HFFc6 (cell line): ENCODE results near the gene CHST11. TPM values are rescaled to one million over a fixed set of nuclear protein-coding genes. Genes with fewer than 3 reads are reported as not detected.

Experiments used
- DNase-seq: peaks from one replicate; pipeline ENCODE4 v3.0.0-alpha.2; 2018
- H3K27ac Mint-ChIP-seq: 2 replicates; pipeline ENCODE4 v1.8.0; 2020; ENCODE audit warnings: mild to moderate bottlenecking, mixed read lengths
- H3K27me3 Mint-ChIP-seq: 2 replicates; pipeline ENCODE4 v1.8.0; 2021; ENCODE audit warnings: mild to moderate bottlenecking, moderate library complexity, mixed read lengths; ENCODE audit not compliant: insufficient read depth
- H3K36me3 Mint-ChIP-seq: 2 replicates; pipeline ENCODE4 v1.8.0; 2021; ENCODE audit warnings: low read depth, mixed read lengths
- H3K4me1 Mint-ChIP-seq: 2 replicates; pipeline ENCODE4 v1.8.0; 2020; ENCODE audit warnings: low read depth, mixed read lengths
- H3K4me3 Mint-ChIP-seq: 2 replicates; pipeline ENCODE4 v1.8.0; 2020; ENCODE audit warnings: mild to moderate bottlenecking, moderate library complexity, mixed read lengths
- H3K9me3 Mint-ChIP-seq: 2 replicates; pipeline ENCODE4 v1.8.0; 2020; ENCODE audit warnings: mild to moderate bottlenecking, mixed read lengths
- CTCF ChIP-seq: fragments of 200-600 bp; sonication (generic); IDR thresholded peaks from 2 replicates; pipeline ENCODE4 v1.5.0; 2021; ENCODE audit warnings: antibody characterized with exemption, mild to moderate bottlenecking
- total RNA-seq, 6 experiments: library from RNA; stranded (reverse); fragmentation: NEBNext Ultra II Directional; extraction: Animal tissue kit (Norgen Biotek cat#: 25700); gene quantifications; 2 replicates in 1 of 6; 3 replicates in 5 of 6; pipeline ENCODE4 v1.2.3, GENCODE V29; 2021

CHST11 gene
- total RNA-seq, 6 experiments from 2014 or later, result 2.4 to 4.3 (median 3.8) TPM

DNA sequence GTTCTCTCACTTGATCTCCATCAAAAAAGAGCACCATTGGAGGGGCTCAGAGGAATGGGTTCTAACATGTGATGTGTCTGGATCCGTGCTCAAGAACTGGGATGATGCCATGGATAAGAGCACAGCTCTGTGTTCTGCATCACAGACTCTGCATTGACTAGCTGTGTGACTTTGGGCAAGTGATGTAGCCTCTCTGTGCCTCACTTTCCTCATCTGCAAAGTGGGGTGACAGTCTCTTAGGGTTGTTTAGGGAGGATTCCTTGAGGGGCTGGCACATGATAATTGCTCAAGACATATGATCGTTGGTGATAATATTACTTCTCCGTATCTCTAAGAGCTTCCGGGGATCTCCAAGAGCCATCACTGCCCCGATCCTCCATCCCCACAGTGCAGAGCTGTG lies 202.3 kb downstream of the CHST11 start:
- Mint-ChIP-seq H3K36me3 (no peaks in the 10 kb centered on the region), H3K4me1 (peaks cover 6% of the 10 kb centered on the region; the same call in 1 of the 2 replicates), H3K27me3 (peaks cover 18% of the 10 kb centered on the region), H3K4me3 (no peak overlapping the region), H3K27ac (no peak overlapping the region), H3K9me3 (no peaks in the 10 kb centered on the region)
- no peak for TF ChIP-seq CTCF
- no peak for DNase-seq

GRCh38 chr12:104662203-104662602 lies 205.5 kb downstream of the CHST11 start:
- no peak for DNase-seq
- TF ChIP-seq CTCF, result no peak
- peaks cover 6% of the 10 kb centered on the region; the same call in 1 of the 2 replicates for H3K4me1 Mint-ChIP-seq
- H3K27me3 Mint-ChIP-seq, result peaks cover 10% of the 10 kb centered on the region
- H3K36me3 Mint-ChIP-seq, result no peaks in the 10 kb centered on the region
- no peak overlapping the region for H3K4me3 Mint-ChIP-seq
- no peaks in the 10 kb centered on the region for H3K9me3 Mint-ChIP-seq
- no peak overlapping the region for H3K27ac Mint-ChIP-seq

- Mint-ChIP-seq H3K27ac (no peak overlapping the region), H3K36me3 (no peaks in the 10 kb centered on the region), H3K4me1 (peaks cover 6% of the 10 kb centered on the region; the same call in 1 of the 2 replicates), H3K27me3 (peaks cover 10% of the 10 kb centered on the region), H3K4me3 (no peak overlapping the region), H3K9me3 (no peaks in the 10 kb centered on the region)
- no peak for TF ChIP-seq CTCF
- DNase-seq, result no peak
Measured at GRCh38 chr12:104662908-104663307, 206.2 kb downstream of the CHST11 start.

- Mint-ChIP-seq H3K9me3 (no peaks in the 10 kb centered on the region), H3K27ac (no peak overlapping the region), H3K4me3 (no peak overlapping the region), H3K36me3 (no peaks in the 10 kb centered on the region), H3K27me3 (peaks cover 6% of the 10 kb centered on the region; the same call in 1 of the 2 replicates), H3K4me1 (peaks cover 6% of the 10 kb centered on the region; the same call in 1 of the 2 replicates)
- no peak for TF ChIP-seq CTCF
- DNase-seq, result no peak
Measured at GRCh38 chr12:104664351-104664750, 207.6 kb downstream of the CHST11 start.

GRCh38 chr12:104665296-104665695 lies 208.5 kb downstream of the CHST11 start:
- H3K27me3 Mint-ChIP-seq, result peaks cover 6% of the 10 kb centered on the region; the same call in 1 of the 2 replicates
- H3K9me3 Mint-ChIP-seq, result no peaks in the 10 kb centered on the region
- no peak for DNase-seq
- H3K4me1 Mint-ChIP-seq, result peaks cover 6% of the 10 kb centered on the region; the same call in 1 of the 2 replicates
- no peak for TF ChIP-seq CTCF
- no peak overlapping the region for H3K27ac Mint-ChIP-seq
- no peak overlapping the region for H3K4me3 Mint-ChIP-seq
- no peaks in the 10 kb centered on the region for H3K36me3 Mint-ChIP-seq

- Mint-ChIP-seq H3K4me1 (peaks cover 14% of the 10 kb centered on the region), H3K9me3 (no peaks in the 10 kb centered on the region), H3K27ac (no peak overlapping the region), H3K4me3 (no peak overlapping the region), H3K27me3 (no peaks in the 10 kb centered on the region; the same call in 1 of the 2 replicates), H3K36me3 (no peaks in the 10 kb centered on the region)
- DNase-seq, result no peak
- TF ChIP-seq CTCF, result no peak
Measured at GRCh38 chr12:104667139-104667538, 210.4 kb downstream of the CHST11 start.
